Stimulated activated CD8-positive, alpha-beta memory T cell treated with anti-CD3 and anti-CD28 coated beads, Interleukin-7, amount 100 ng/mL, for 24 hours (primary cell): ENCODE results near the gene CIAO3.
"Not testable (repeated sequence)": the region's sequence is repeated elsewhere in the genome, so short reads cannot be mapped to it uniquely, and the experiment has no call there.

Source experiments
- DNase-seq: peaks from one replicate; pipeline ENCODE4 v3.0.0-alpha.2; 2020; ENCODE audit warnings: low read depth

CIAO3 gene

GRCh38 chr16:692356-693108 lies 48.3 kb downstream of the CIAO3 start:
- DNase-seq, result no peak

GRCh38 chr16:691242-691641 lies 49.6 kb downstream of the CIAO3 start:
- DNase-seq, result not testable (repeated sequence)

- DNase-seq, result no peak
These were observed 51.5 kb downstream of the CIAO3 start for GRCh38 chr16:689175-689897.

- no peak for DNase-seq
These were observed 53.3 kb downstream of the CIAO3 start for GRCh38 chr16:687499-687898.

GRCh38 chr16:686459-687260 lies 54.1 kb downstream of the CIAO3 start:
- DNase-seq, result no peak

- DNase-seq, result no peak
These were observed 54.8 kb downstream of the CIAO3 start for GRCh38 chr16:685967-686366.

- DNase-seq, result no peak
These were observed 55.7 kb downstream of the CIAO3 start for GRCh38 chr16:684961-685696.

- DNase-seq, result peak; percentile 97
These were observed 56.6 kb downstream of the CIAO3 start, which contains the start of gene JMJD8 for GRCh38 chr16:684071-684794. Gene JMJD8 (minus strand): TSS chr16:684334. CDS start chr16:684319, 15 bp downstream.

GRCh38 chr16:683396-684070 lies 57.3 kb downstream of the CIAO3 start:
- DNase-seq, result no peak

- DNase-seq, result no peak
These were observed 58.1 kb downstream of the CIAO3 start for GRCh38 chr16:682493-683395.

- no peak for DNase-seq
These were observed 58.9 kb downstream of the CIAO3 start for GRCh38 chr16:681746-682427.

- DNase-seq, result no peak
These were observed 59.6 kb downstream of the CIAO3 start for GRCh38 chr16:680967-681745.

GRCh38 chr16:680625-680945 lies 60.2 kb downstream of the CIAO3 start:
- no peak for DNase-seq

GRCh38 chr16:679814-680624 lies 60.8 kb downstream of the CIAO3 start, which contains the start of gene STUB1:
Gene STUB1 (plus strand): TSS chr16:680410. CDS start chr16:680526, 116 bp downstream.
- DNase-seq, result peak; percentile 85
